ENCODE results near the gene TTLL6. TPM values are rescaled to one million over a fixed set of nuclear protein-coding genes. Genes with fewer than 3 reads are reported as not detected.

TTLL6 gene
- total and polyA plus RNA-seq, 2 donors (not counting 3 experiments of a cell fraction or from before 2014, with no cell fraction given) = not detected

GRCh38 chr17:48749621-48750553 is 67.1 kb downstream of the TTLL6 start:
- CTCF ChIA-PET = interaction anchor here (0.9 to 3.3 kb wide), 5 partner anchors 25 to 129 kb away, joined by 3 to 25 read pairs (median 5); no protein-coding TSS in a partner anchor
- Histone ChIP-seq H3K36me3 (ENCODE audit: control insufficient read depth in 2 of 2, extremely low read depth in 1 of 2, insufficient read depth in 2 of 2, low read length in 2 of 2) (no peaks in the 10 kb centered on the region), H3K9ac (replicated peaks; ENCODE audit: extremely low read depth, insufficient read depth, low read length) (no peak overlapping the region), H3K27me3 (ENCODE audit: control insufficient read depth in 2 of 2, insufficient read depth in 2 of 2, low read length in 2 of 2) (peaks cover 89 to 99% of the 10 kb centered on the region in 2 experiments), H3K4me2 (ENCODE audit: insufficient read depth, low read length) (no peak overlapping the region), H2AFZ (ENCODE audit: low read depth, low read length) (no peak overlapping the region), H3K9me1 (replicated peaks; ENCODE audit: control insufficient read depth, extremely low read depth, insufficient read depth, low read length) (no peaks in the 10 kb centered on the region), H3K79me2 (ENCODE audit: control insufficient read depth, insufficient read depth, low read length) (no peaks in the 10 kb centered on the region), H3K4me1 (ENCODE audit: control insufficient read depth, extremely low read depth, insufficient read depth, low read length) (peaks cover 16% of the 10 kb centered on the region), H3K4me3 (replicated peaks in 1 of 3; ENCODE audit: insufficient read depth in 1 of 3, low read depth in 1 of 3, low read length in 3 of 3) (no peak overlapping the region), H4K20me1 (replicated peaks; ENCODE audit: control insufficient read depth, extremely low read depth, insufficient read depth, low read length) (no peaks in the 10 kb centered on the region), H3K9me3 (replicated peaks; ENCODE audit: control insufficient read depth, insufficient read depth, low read length) (no peaks in the 10 kb centered on the region), H3K27ac (ENCODE audit: insufficient read depth, low read depth, low read length) (no peak overlapping the region)
- TF ChIP-seq MYC (IDR thresholded peaks at IDR 0.05; ENCODE audit: low read depth, low read length) = no peak
- TF ChIP-seq EZH2 (IDR thresholded peaks at IDR 0.05; ENCODE audit: borderline replicate concordance, low read depth, low read length, severe bottlenecking) = peak; percentile 97
- DNase-seq (ENCODE audit: low read depth, low spot score) = no peak
- POLR2A ChIA-PET = no interaction called here
- BruUV-seq (replicated peaks) = no TSS peak
- FAIRE-seq = no peak
- dilution Hi-C loops (cut with MboI; ENCODE audit: extremely low pct_ligation_motif_present, low sequenced_read_pairs) = loop anchor here (25.0 kb wide), 1 partner anchor 88 kb away; no protein-coding TSS in a partner anchor
- intact Hi-C loops (cut with micrococcal nuclease) = no loop called here

GRCh38 chr17:48748718-48749566 is 68.1 kb downstream of the TTLL6 start:
- no peak overlapping the region for H3K27ac ChIP-seq (ENCODE audit: insufficient read depth, low read depth, low read length)
- H3K4me2 ChIP-seq (ENCODE audit: insufficient read depth, low read length) = no peak overlapping the region
- dilution Hi-C loops (cut with MboI; ENCODE audit: extremely low pct_ligation_motif_present, low sequenced_read_pairs) = no loop called here
- ChIA-PET POLR2A (no interaction called here), CTCF (interaction anchor here (1.1 to 3.3 kb wide), 5 partner anchors 10 to 70 kb away, joined by 3 to 25 read pairs (median 5); no protein-coding TSS in a partner anchor)
- no peaks in the 10 kb centered on the region for H3K79me2 ChIP-seq (ENCODE audit: control insufficient read depth, insufficient read depth, low read length)
- H3K9me1 ChIP-seq (replicated peaks; ENCODE audit: control insufficient read depth, extremely low read depth, insufficient read depth, low read length) = no peaks in the 10 kb centered on the region
- peaks cover 86 to 98% of the 10 kb centered on the region in 2 experiments for H3K27me3 ChIP-seq (ENCODE audit: control insufficient read depth in 2 of 2, insufficient read depth in 2 of 2, low read length in 2 of 2)
- intact Hi-C loops (cut with micrococcal nuclease) = no loop called here
- FAIRE-seq (peak; percentile 63), DNase-seq (ENCODE audit: low read depth, low spot score) (no peak)
- H4K20me1 ChIP-seq (replicated peaks; ENCODE audit: control insufficient read depth, extremely low read depth, insufficient read depth, low read length) = no peaks in the 10 kb centered on the region
- H3K4me1 ChIP-seq (ENCODE audit: control insufficient read depth, extremely low read depth, insufficient read depth, low read length) = peaks cover 7% of the 10 kb centered on the region
- no peaks in the 10 kb centered on the region for H3K36me3 ChIP-seq (ENCODE audit: control insufficient read depth in 2 of 2, extremely low read depth in 1 of 2, insufficient read depth in 2 of 2, low read length in 2 of 2)
- H3K9ac ChIP-seq (replicated peaks; ENCODE audit: extremely low read depth, insufficient read depth, low read length) = no peak overlapping the region
- H2AFZ ChIP-seq (ENCODE audit: low read depth, low read length) = no peak overlapping the region
- no peaks in the 10 kb centered on the region for H3K9me3 ChIP-seq (replicated peaks; ENCODE audit: control insufficient read depth, insufficient read depth, low read length)
- no TSS peak for BruUV-seq (replicated peaks)
- no peak overlapping the region for H3K4me3 ChIP-seq (replicated peaks in 1 of 3; ENCODE audit: insufficient read depth in 1 of 3, low read depth in 1 of 3, low read length in 3 of 3)
- TF ChIP-seq CTCF (IDR thresholded peaks at IDR 0.05; ENCODE audit: extremely low read depth in 1 of 2, insufficient read depth in 1 of 2, low read depth in 1 of 2, low read length in 2 of 2) = no peak
